Stimulated activated CD4-positive, alpha-beta T cell treated with anti-CD3 and anti-CD28 coated beads, TNF-alpha, amount 100 ng/mL, for 4 hours (primary cell): ENCODE measurements around the gene SLC16A6.
"Not testable (repeated sequence)": the region's sequence is repeated elsewhere in the genome, so short reads cannot be mapped to it uniquely, and the experiment has no call there.

ENCODE experiments used
- DNase-seq, 3 experiments: peaks; one replicate each; pipeline ENCODE4 v3.0.0-alpha.2; 2020; ENCODE audit warnings: low read depth in 3 of 3

Gene SLC16A6, protein sequence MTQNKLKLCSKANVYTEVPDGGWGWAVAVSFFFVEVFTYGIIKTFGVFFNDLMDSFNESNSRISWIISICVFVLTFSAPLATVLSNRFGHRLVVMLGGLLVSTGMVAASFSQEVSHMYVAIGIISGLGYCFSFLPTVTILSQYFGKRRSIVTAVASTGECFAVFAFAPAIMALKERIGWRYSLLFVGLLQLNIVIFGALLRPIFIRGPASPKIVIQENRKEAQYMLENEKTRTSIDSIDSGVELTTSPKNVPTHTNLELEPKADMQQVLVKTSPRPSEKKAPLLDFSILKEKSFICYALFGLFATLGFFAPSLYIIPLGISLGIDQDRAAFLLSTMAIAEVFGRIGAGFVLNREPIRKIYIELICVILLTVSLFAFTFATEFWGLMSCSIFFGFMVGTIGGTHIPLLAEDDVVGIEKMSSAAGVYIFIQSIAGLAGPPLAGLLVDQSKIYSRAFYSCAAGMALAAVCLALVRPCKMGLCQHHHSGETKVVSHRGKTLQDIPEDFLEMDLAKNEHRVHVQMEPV

DNA sequence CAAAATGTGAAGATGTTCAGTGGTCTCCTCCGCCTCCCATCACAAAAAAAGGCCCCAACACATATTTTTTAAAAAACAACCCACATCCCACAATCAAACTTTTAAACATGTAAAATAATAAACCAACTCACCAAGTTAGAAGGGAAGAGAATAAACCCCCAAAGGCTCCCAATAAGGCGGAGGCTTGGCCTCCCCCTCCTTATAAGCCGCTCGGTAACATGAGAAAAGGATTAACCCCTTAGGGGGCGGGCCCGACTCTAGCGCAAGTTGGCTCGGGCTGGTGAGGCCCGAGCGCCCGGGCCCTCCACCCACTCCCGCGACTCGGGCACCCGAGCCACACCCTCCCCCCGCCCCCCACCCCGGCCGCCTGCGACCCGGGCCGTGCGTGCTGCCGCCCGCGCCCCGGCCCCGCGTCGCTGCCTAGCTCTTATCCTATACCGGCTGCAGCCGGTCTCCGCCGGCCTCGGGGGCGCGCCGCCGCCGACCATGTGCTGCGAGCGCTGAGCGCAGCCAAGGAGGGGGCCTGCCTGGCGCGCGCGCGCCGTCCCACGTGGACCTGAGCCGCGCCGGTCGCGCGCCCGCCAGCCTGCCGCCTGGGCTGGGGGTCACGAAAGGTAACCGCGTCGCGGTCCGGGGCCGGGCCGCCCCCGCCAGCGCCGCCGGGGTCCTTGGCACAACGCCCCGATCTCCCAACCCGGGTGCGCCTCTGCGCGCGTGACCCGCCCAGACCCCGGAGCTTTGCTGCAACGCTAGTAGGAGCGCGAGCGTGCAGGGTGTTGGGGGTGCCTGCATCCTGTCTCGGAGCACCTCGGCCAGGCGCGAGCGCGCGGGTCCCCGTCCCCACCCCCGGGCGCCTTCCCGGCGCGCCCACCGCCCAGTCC, at the start of gene SLC16A6, which contains the start of gene ARSG:
SLC16A6 (minus strand) TSS at position 173 of the 881 bp plus-strand sequence. CDS start 12,807 bp downstream, outside the sequence.
ARSG (plus strand) TSS at position 541 of the 881 bp plus-strand sequence. CDS start 15,999 bp downstream, outside the sequence.
- peak; percentile 70 to 72 (median 71) for DNase-seq

DNA sequence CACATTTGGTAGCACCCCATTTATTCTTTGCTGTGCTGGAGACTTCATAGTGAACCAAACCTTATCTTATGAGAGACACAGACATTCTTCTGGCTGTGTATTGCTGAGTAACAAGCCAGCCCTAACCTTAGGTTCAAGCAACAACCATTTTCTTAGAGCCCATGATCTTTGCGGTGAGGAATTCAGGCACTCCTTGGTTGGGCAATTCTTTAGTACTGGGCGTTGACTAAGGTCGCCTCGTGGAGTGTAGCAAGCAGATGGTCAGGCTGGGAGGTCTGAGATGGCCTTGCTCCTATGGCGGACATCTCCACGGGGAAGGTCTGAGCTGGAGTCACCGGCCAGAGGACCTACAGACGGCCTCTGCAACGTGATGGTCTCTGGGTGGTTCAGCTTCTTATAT, 43.5 kb upstream of the SLC16A6 start:
- DNase-seq: no peak

DNA sequence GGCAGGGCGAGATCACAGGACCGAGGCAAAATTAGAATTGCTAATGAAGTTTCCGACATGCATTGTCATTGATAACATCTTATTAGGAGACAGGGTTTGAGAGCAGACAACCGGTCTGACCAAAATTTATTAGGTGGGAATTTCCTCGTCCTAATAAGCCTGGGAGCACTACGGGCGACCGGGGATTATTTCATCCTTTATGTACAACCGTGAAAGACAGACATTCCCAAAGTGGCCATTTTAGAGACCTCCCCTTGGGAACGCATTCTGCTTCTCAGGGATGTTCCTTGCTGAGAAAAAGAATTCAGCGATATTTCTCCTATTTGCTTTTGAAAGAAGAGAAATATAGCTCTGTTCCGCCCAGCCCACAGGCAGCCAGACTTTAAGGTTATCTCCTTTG, 41.0 kb upstream of the SLC16A6 start:
- not testable (repeated sequence) for DNase-seq

- no peak for DNase-seq
Observed at GRCh38 chr17:68329331-68329730, 38.4 kb upstream of the SLC16A6 start.

DNA sequence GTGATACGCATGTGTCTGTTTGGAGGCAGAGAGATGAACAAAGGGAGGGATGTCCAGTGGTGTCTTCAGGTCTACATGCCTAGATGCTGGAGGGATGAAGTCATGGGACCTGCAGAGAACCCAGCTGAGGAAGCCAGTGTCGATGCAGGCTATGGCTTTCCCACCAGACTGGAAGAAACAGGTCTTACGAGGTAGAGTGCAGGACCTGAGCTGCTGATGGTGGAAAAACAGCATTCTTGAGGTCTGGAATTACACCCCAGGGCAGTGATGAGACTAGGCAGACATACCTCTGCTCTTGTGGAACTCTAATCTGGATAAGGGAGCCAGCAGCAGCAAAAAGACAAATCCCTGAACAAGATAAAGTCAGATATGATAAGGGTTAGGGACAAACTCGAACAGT, 37.7 kb upstream of the SLC16A6 start:
- no peak for DNase-seq

DNA sequence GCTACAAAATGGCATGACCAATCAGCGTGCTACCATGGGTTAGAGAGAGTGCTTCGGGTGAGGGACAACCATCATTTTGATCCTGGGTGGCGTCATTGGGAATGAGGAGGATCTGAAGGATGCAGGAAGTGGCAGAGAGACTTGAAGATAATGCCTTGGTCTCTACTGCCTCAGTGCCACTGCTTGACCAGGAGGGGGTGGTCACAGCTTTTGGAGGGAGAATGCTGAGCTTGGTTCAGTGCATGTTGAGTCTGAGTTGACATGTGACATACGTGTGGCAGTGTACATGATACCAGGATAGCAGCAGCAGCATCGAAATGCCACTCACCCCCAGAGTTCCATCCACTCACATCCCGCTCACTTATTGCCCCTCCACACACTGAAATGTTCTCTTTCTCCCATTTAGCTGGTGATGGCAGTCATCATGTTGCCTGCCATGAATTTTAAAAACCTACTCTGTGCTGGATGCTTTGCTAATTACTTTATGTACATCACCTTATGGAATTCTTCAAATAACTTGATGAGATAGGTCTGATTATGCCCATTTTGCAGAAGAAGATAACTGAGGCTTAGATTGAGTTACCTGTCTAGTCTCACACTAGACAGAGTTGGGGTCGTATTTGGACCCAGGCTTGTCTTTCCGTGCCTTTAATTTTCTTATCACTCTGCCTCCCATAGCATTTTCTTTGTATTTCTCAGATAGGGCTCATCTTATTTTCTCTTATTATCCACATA, 37.1 kb upstream of the SLC16A6 start:
- no peak for DNase-seq

GRCh38 chr17:68326681-68327080, 35.8 kb upstream of the SLC16A6 start:
- DNase-seq: no peak

GRCh38 chr17:68325961-68326360, 35.0 kb upstream of the SLC16A6 start:
- no peak for DNase-seq

GRCh38 chr17:68324654-68325336, 33.9 kb upstream of the SLC16A6 start:
- no peak for DNase-seq

DNA sequence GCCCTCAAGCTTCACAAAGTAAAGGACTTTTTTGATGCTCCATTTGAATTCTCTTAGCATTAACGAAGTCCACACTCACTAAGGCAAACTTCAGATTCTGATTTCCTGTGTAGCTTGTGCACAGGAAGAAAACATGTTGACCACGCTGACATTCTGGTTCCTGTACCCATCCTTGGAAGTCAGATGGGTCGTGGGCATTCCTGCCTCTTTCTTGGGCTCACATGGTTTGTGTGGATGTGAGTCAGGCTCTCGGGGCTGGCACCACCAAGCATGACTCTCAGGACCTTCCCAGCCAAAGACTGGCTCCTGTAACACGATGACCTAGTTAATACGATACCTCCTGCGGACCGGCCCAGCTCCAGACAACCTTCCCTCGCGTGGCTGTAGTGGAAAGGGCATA, 33.2 kb upstream of the SLC16A6 start:
- DNase-seq: no peak

DNA sequence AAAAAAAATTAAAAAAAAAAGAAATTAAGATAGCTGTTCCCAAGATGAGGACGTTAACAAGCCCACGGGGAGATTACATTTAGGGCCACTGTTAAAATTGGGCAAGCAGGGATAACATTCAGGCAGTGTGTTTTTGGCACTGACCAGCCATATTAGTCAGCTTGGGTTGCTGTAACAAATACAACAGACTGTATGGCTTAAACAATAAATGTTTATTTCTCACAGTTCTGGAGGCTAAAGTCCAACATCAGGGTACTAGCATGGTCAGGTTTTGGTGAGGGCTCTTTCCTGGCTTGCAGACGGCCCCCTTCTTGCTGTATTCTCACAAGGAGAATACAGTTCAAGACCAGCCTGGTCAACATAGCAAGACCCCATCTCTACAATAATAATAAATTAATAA, 31.7 kb upstream of the SLC16A6 start:
- no peak for DNase-seq

DNA sequence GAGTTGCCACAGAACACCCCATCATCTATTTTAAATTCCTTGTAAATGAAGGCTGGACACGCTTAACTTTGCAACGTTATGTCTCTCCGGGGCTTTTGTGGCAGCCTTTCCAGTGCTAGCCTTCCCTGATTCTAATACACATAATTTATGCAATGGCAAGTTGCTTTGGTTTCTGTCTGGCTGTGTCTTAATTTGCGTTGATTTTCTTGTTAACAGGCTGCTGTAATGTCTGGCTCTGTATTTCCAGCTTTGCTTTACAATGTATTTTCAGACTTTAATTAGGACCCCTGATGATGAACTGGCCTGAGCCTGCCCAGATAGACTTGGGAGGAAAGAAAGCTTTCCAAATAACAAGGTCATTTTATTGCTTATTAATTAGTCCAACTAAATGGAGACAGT, 30.6 kb upstream of the SLC16A6 start:
- no peak for DNase-seq

DNA sequence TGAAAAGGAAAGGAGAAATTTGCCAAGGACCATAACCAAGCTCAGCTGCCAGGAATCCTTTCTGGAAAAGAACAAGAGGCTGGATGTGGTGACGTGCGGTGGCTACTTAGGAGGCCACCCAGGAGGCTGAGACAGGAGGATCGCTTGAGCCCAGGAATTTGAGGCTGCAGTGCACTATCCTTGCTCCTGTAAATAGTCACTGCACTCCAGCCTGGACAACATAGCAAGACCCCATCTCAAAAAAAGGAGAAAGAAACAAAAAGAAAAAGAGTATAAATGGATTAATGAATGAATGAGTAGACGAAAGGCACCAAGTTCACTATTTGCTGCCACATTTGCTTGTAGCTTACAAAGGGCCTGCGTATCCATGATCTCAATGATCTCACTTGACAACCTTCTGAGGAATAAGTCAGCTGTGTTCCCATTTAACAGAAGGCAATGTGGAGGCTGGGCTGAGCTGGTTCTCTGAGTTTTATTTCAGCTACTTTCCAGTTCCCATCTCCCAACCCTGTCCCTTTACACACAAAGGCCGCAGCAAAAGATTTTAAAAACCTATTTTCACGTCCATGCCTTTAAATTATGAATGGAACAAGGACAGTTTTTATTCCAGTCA, 30.1 kb upstream of the SLC16A6 start:
- no peak for DNase-seq

DNA sequence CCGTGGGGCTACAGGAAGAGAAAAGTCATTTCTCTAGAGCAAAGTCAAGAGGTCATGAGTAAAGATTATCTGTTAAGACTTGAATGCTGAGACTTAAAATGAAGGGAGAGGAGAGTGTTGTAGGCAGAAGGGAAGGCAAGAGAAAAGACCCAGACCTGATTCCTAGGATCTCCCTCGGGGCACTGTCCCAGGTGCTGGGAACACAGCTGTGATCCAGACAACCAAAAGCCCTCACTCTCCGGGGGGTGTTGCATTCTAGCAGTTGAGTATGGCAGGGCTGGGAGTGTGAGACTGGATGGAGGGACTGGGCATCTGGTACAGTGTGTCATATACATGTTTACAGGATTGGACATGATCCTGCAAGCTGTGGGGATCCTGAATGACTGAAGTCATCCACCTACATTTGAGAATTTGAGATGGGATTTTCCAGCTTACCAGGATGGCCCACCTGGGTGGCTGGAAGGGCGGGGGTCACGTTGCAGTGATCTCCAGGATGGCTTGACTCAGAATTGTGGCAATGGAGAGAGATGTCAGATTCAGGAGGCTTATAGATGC, 29.5 kb upstream of the SLC16A6 start:
- DNase-seq: no peak

GRCh38 chr17:68319410-68320162, 28.7 kb upstream of the SLC16A6 start:
- DNase-seq: no peak

- DNase-seq: no peak
Observed at GRCh38 chr17:68318103-68318991, 27.4 kb upstream of the SLC16A6 start.

DNA sequence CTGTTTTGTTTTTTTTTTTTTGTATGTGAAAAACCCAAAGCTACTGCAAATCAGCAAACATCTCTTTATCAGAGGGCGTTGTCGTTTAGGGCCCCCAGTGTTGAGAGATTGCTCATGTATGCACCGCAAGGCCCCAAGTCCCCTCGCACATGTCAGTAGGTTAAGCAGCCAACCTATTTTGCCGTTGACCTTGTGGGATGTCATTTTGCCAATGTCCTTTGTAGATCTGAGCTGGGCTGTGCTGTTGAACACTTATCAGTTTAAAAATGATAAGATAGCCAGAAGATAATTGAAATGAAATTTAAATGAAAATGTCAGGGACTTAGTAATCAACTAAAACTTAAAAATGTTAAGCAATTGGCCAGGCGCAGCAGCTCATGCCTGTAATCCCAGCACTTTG, 26.5 kb upstream of the SLC16A6 start:
- DNase-seq: no peak

GRCh38 chr17:68315930-68316329, 25.0 kb upstream of the SLC16A6 start:
- DNase-seq: no peak
